ENCODE results near the gene COX6A1.
A peak's percentile ranks its signal among the peaks of the same experiment; 100 is the strongest.
"Not testable (repeated sequence)": the region's sequence is repeated elsewhere in the genome, so short reads cannot be mapped to it uniquely, and the experiment has no call there.

The COX6A1 gene

GRCh38 chr12:120447992-120448391 is 10.1 kb downstream of the COX6A1 start:
- no peak for DNase-seq (ENCODE audit: low spot score)
- Histone ChIP-seq H3K9me3 (ENCODE audit: severe bottlenecking) (no peaks in the 10 kb centered on the region), H3K27me3 (ENCODE audit: insufficient read depth, poor library complexity, severe bottlenecking) (no peaks in the 10 kb centered on the region), H3K4me1 (ENCODE audit: insufficient read depth, poor library complexity, severe bottlenecking) (peaks cover 14% of the 10 kb centered on the region), H3K36me3 (ENCODE audit: low read depth) (peaks cover 69% of the 10 kb centered on the region), H3K27ac (ENCODE audit: poor library complexity, severe bottlenecking) (no peak overlapping the region), H3K4me3 (ENCODE audit: severe bottlenecking) (no peak overlapping the region)
- no peak for ATAC-seq (ENCODE audit: low read depth)
- TF ChIP-seq, protein P1, sequence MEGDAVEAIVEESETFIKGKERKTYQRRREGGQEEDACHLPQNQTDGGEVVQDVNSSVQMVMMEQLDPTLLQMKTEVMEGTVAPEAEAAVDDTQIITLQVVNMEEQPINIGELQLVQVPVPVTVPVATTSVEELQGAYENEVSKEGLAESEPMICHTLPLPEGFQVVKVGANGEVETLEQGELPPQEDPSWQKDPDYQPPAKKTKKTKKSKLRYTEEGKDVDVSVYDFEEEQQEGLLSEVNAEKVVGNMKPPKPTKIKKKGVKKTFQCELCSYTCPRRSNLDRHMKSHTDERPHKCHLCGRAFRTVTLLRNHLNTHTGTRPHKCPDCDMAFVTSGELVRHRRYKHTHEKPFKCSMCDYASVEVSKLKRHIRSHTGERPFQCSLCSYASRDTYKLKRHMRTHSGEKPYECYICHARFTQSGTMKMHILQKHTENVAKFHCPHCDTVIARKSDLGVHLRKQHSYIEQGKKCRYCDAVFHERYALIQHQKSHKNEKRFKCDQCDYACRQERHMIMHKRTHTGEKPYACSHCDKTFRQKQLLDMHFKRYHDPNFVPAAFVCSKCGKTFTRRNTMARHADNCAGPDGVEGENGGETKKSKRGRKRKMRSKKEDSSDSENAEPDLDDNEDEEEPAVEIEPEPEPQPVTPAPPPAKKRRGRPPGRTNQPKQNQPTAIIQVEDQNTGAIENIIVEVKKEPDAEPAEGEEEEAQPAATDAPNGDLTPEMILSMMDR (IDR thresholded peaks at IDR 0.05; ENCODE audit: poor library complexity, severe bottlenecking): no peak

DNA sequence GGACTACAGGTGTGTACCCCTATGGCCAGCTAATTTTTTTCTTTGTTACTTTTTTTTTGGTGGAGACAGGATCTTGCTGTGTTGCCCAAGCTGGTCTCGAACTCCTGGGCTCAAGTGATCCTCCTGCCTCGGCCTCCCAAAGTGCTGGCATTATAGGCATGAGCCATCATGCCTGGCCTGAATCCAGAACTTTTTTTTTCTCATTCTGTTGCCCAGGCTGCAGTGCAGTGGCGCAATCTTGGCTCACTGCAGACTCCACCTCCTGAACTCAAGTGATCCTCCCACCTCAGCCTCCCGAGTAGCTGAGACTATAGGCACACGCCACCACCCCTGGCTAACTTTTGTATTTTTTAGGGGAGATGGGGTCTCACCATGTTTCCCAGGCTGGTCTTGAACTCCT is 14.6 kb downstream of the COX6A1 start:
- not testable (repeated sequence) for H3K4me1 ChIP-seq (ENCODE audit: insufficient read depth, poor library complexity, severe bottlenecking); DNase-seq (ENCODE audit: low spot score); H3K4me3 ChIP-seq (ENCODE audit: severe bottlenecking); H3K27me3 ChIP-seq (ENCODE audit: insufficient read depth, poor library complexity, severe bottlenecking); ATAC-seq (ENCODE audit: low read depth); H3K27ac ChIP-seq (ENCODE audit: poor library complexity, severe bottlenecking); H3K9me3 ChIP-seq (ENCODE audit: severe bottlenecking)
- peaks cover 88% of the 10 kb centered on the region for H3K36me3 ChIP-seq (ENCODE audit: low read depth)

- peaks cover 87% of the 10 kb centered on the region for H3K36me3 ChIP-seq (ENCODE audit: low read depth)
- no peaks in the 10 kb centered on the region for H3K9me3 ChIP-seq (ENCODE audit: severe bottlenecking)
- no peaks in the 10 kb centered on the region for H3K27me3 ChIP-seq (ENCODE audit: insufficient read depth, poor library complexity, severe bottlenecking)
- ATAC-seq (ENCODE audit: low read depth): no peak
- no peak overlapping the region for H3K27ac ChIP-seq (ENCODE audit: poor library complexity, severe bottlenecking)
- H3K4me1 ChIP-seq (ENCODE audit: insufficient read depth, poor library complexity, severe bottlenecking): no peaks in the 10 kb centered on the region
- H3K4me3 ChIP-seq (ENCODE audit: severe bottlenecking): no peak overlapping the region
- DNase-seq (ENCODE audit: low spot score): no peak
- TF ChIP-seq, protein P1 (IDR thresholded peaks at IDR 0.05; ENCODE audit: poor library complexity, severe bottlenecking): no peak
These were observed 15.3 kb downstream of the COX6A1 start for GRCh38 chr12:120453060-120453750.

DNA sequence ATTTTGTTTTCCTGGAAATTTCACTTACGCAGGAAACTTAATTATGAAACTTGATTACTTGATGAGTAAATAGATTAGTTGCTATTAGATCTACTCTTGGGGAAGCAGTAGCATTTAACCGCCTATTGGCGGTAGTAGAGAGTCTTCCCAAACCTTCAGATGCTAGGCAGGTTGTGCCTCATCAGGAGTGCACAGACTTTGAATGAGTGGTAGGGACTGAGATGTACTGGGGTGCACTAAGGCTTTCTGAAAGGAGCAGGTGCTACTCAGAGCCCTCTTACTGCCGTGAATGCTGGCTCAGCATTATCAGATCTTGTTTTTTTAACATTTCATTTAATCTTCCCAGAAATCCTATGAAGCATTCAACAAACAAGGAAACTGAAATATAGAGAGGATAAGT is 16.1 kb downstream of the COX6A1 start:
- Histone ChIP-seq H3K36me3 (ENCODE audit: low read depth) (peaks cover 90% of the 10 kb centered on the region), H3K27me3 (ENCODE audit: insufficient read depth, poor library complexity, severe bottlenecking) (no peaks in the 10 kb centered on the region), H3K27ac (ENCODE audit: poor library complexity, severe bottlenecking) (no peak overlapping the region), H3K9me3 (ENCODE audit: severe bottlenecking) (no peaks in the 10 kb centered on the region), H3K4me3 (ENCODE audit: severe bottlenecking) (no peak overlapping the region), H3K4me1 (ENCODE audit: insufficient read depth, poor library complexity, severe bottlenecking) (no peaks in the 10 kb centered on the region)
- DNase-seq (ENCODE audit: low spot score) (no peak), ATAC-seq (ENCODE audit: low read depth) (peak; percentile 67)
- TF ChIP-seq, protein P1 (IDR thresholded peaks at IDR 0.05; ENCODE audit: poor library complexity, severe bottlenecking): peak; percentile 73

- TF ChIP-seq, protein P1 (IDR thresholded peaks at IDR 0.05; ENCODE audit: poor library complexity, severe bottlenecking): no peak
- no peak overlapping the region for H3K4me3 ChIP-seq (ENCODE audit: severe bottlenecking)
- no peak overlapping the region for H3K27ac ChIP-seq (ENCODE audit: poor library complexity, severe bottlenecking)
- no peaks in the 10 kb centered on the region for H3K9me3 ChIP-seq (ENCODE audit: severe bottlenecking)
- H3K36me3 ChIP-seq (ENCODE audit: low read depth): peaks cover 90% of the 10 kb centered on the region
- no peaks in the 10 kb centered on the region for H3K27me3 ChIP-seq (ENCODE audit: insufficient read depth, poor library complexity, severe bottlenecking)
- H3K4me1 ChIP-seq (ENCODE audit: insufficient read depth, poor library complexity, severe bottlenecking): no peaks in the 10 kb centered on the region
- ATAC-seq (ENCODE audit: low read depth) (no peak), DNase-seq (ENCODE audit: low spot score) (no peak)
These were observed 17.4 kb downstream of the COX6A1 start for GRCh38 chr12:120455302-120455701.

All from RWPE2 (cell line).